Tibial nerve (tissue), 4 donors: ENCODE data around the gene MEI4.

Experiments used
- EP300 ChIP-seq, 2 donors: sonication (generic); formaldehyde crosslinking; IDR thresholded peaks; one replicate each; pipeline ENCODE4 v1.6.1; 2017; ENCODE audit warnings: antibody characterized with exemption in 2 of 2, mild to moderate bottlenecking in 1 of 2
- TF ChIP-seq, protein P1 (sequence below), 5 experiments: fragments of 200-600 bp in 3 of 5; fragments of 450-650 bp in 2 of 5; sonication (generic) in 3 of 5; IDR thresholded peaks; one replicate each; pipeline ENCODE4 v1.5.1; 2016 to 2019; ENCODE audit warnings: antibody characterized with exemption in 5 of 5, mild to moderate bottlenecking in 3 of 5, moderate library complexity in 2 of 5

DNA sequence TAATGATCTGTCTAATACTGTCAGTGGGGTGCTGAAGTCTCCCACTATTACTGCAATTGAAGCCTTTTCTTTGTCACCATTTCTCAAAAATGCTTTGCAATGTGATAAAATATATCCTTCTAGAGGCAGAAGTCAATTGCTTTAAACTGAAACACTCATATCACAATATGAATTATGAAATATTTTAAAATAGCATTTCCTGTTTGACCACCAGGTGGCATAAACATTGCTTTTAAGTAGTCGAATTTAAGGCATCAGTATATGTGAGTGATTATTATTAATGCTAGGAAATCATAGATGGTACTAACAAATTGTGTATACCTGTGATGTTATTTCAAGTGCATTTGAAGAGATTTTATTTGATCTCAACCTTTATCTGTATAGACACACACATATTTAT, 87.5 kb downstream of the MEI4 start:
- TF ChIP-seq, protein P1, sequence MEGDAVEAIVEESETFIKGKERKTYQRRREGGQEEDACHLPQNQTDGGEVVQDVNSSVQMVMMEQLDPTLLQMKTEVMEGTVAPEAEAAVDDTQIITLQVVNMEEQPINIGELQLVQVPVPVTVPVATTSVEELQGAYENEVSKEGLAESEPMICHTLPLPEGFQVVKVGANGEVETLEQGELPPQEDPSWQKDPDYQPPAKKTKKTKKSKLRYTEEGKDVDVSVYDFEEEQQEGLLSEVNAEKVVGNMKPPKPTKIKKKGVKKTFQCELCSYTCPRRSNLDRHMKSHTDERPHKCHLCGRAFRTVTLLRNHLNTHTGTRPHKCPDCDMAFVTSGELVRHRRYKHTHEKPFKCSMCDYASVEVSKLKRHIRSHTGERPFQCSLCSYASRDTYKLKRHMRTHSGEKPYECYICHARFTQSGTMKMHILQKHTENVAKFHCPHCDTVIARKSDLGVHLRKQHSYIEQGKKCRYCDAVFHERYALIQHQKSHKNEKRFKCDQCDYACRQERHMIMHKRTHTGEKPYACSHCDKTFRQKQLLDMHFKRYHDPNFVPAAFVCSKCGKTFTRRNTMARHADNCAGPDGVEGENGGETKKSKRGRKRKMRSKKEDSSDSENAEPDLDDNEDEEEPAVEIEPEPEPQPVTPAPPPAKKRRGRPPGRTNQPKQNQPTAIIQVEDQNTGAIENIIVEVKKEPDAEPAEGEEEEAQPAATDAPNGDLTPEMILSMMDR (IDR thresholded peaks at IDR 0.05), result peak in 2 of 5 experiments; percentile 11 to 31
- no peak for TF ChIP-seq EP300 (IDR thresholded peaks at IDR 0.05)
